Coronary artery (tissue), 2 donors: ENCODE data around the gene BMP8A.

Experiments used
- DNase-seq: peaks from one replicate; pipeline ENCODE4 v3.0.0-alpha.2; 2017; ENCODE audit warnings: low spot score
- H3K27ac ChIP-seq, 2 donors: fragments of 200-600 bp; sonication (generic); one replicate each; pipeline ENCODE4 v1.5.1; 2016 to 2019
- H3K4me3 ChIP-seq: fragments of 200-600 bp; sonication (generic); 2 replicates; pipeline ENCODE4 v1.5.1; 2016; ENCODE audit warnings: mild to moderate bottlenecking, moderate library complexity
- CTCF ChIP-seq: fragments of 200-600 bp; sonication (generic); IDR thresholded peaks from one replicate; pipeline ENCODE4 v1.5.1; 2019; ENCODE audit warnings: antibody characterized with exemption

BMP8A gene

GRCh38 chr1:39483276-39483675 is 8.2 kb upstream of the BMP8A start:
- no peak overlapping the region for H3K4me3 ChIP-seq
- no peak for DNase-seq
- no peak overlapping the region for H3K27ac ChIP-seq
- no peak for TF ChIP-seq CTCF

GRCh38 chr1:39484564-39484963 is 6.9 kb upstream of the BMP8A start:
- no peak for TF ChIP-seq CTCF
- Histone ChIP-seq H3K27ac (peak overlapping the region in 1 of 2 donors; percentile 4), H3K4me3 (no peak overlapping the region)
- no peak for DNase-seq

- Histone ChIP-seq H3K4me3 (no peak overlapping the region), H3K27ac (peak overlapping the region; percentile 19 to 27)
- TF ChIP-seq CTCF, result no peak
- DNase-seq, result no peak
These were observed 6.2 kb upstream of the BMP8A start for GRCh38 chr1:39485046-39485803.

- no peak for DNase-seq
- Histone ChIP-seq H3K27ac (no peak overlapping the region), H3K4me3 (no peak overlapping the region)
- no peak for TF ChIP-seq CTCF
These were observed 3.4 kb upstream of the BMP8A start for GRCh38 chr1:39488012-39488545.

GRCh38 chr1:39488793-39489566 is 2.5 kb upstream of the BMP8A start:
- Histone ChIP-seq H3K4me3 (no peak overlapping the region), H3K27ac (no peak overlapping the region)
- no peak for DNase-seq
- no peak for TF ChIP-seq CTCF

GRCh38 chr1:39489567-39490239 is 1.7 kb upstream of the BMP8A start:
- Histone ChIP-seq H3K27ac (no peak overlapping the region), H3K4me3 (no peak overlapping the region)
- DNase-seq, result no peak
- no peak for TF ChIP-seq CTCF
